AG09309 (cell line): ENCODE measurements around the gene CLEC2L.
"Not testable (repeated sequence)": the region's sequence is repeated elsewhere in the genome, so short reads cannot be mapped to it uniquely, and the experiment has no call there.

ENCODE experiments used
- DNase-seq: peaks from one replicate; pipeline ENCODE4 v3.0.0-alpha.2; 2010; ENCODE audit warnings: low read depth
- H3K4me3 ChIP-seq: 2 replicates; pipeline ENCODE4 v1.5.1; 2011; ENCODE audit warnings: mild to moderate bottlenecking, low read depth, low read length, moderate library complexity; ENCODE audit not compliant: control insufficient read depth
- TF ChIP-seq, protein P1 (sequence below): IDR thresholded peaks from 2 replicates; pipeline ENCODE4 v1.5.1; 2011; ENCODE audit warnings: mild to moderate bottlenecking, low read depth, low read length, inconsistent platforms; ENCODE audit not compliant: insufficient read depth, control insufficient read depth; ENCODE audit errors: missing control alignments

Gene CLEC2L

DNA sequence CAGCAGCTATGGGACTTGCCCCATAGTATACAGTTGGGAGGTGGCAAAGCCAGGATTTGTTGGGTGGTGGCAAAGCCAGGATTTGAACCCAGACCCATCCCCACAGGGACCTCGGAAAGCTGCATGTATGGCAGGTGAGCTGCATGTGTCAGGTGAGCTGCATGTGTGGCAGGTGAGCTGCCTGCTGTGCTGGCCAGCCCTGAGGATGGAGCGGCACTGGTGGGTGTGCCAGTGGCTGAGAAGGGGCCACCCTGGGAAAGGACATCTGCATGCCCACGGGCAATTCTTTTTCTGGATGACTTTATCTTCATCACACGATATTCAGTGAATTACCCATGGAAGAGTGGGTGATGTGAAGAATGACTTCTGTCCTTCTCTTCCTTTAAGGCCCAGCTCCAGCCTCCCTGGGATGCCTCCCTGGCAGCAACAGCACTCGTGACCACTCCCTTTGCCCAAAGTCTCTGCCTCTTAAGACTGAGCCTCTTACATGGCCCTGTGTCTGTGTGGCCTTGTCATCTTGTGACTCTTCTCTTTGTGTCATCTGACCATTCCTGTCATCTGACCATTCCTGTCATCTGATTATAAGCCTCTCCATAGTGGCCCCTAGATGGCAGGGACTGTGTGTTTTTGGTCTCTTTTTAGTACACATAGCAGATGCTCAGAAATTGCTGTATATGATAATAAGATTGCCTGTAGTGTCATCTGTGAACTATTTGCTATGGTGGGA lies 25.0 kb downstream of the CLEC2L start:
- DNase-seq: no peak
- TF ChIP-seq, protein P1, sequence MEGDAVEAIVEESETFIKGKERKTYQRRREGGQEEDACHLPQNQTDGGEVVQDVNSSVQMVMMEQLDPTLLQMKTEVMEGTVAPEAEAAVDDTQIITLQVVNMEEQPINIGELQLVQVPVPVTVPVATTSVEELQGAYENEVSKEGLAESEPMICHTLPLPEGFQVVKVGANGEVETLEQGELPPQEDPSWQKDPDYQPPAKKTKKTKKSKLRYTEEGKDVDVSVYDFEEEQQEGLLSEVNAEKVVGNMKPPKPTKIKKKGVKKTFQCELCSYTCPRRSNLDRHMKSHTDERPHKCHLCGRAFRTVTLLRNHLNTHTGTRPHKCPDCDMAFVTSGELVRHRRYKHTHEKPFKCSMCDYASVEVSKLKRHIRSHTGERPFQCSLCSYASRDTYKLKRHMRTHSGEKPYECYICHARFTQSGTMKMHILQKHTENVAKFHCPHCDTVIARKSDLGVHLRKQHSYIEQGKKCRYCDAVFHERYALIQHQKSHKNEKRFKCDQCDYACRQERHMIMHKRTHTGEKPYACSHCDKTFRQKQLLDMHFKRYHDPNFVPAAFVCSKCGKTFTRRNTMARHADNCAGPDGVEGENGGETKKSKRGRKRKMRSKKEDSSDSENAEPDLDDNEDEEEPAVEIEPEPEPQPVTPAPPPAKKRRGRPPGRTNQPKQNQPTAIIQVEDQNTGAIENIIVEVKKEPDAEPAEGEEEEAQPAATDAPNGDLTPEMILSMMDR: no peak
- H3K4me3 ChIP-seq: no peak overlapping the region

DNA sequence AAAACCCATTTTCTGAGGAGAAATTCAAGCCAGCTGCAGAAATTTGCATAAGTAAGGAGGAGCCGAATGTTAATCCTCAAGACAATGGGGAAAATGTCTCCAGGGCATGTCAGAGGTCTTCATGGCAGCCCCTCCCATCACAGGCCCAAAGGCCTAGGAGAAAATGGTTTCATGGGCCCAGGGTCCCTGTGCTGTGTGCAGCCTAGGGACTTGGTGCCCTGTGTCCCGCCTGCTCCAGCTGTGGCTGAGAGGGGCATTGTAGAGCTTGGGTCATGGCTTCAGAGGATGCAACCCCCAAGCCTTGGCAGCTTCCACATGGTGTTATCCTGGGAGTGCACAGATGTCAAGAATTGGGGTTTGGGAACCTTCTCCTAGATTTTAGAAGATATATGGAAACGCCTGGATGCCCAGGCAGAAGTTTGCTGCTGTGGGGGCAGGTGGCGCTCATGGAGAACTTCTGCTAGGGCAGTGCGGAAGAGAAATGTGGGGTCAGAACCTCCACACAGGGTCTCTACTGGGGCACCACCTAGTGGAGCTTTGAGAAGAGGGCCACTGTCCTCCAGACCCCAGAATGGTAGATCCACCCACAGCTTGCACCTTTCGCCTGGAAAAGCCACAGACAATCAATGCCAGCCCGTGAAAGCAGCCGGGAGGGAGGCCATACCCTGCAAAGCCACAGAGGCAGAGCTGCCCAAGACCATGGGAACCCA lies 30.7 kb downstream of the CLEC2L start:
- not testable (repeated sequence) for DNase-seq, H3K4me3 ChIP-seq

DNA sequence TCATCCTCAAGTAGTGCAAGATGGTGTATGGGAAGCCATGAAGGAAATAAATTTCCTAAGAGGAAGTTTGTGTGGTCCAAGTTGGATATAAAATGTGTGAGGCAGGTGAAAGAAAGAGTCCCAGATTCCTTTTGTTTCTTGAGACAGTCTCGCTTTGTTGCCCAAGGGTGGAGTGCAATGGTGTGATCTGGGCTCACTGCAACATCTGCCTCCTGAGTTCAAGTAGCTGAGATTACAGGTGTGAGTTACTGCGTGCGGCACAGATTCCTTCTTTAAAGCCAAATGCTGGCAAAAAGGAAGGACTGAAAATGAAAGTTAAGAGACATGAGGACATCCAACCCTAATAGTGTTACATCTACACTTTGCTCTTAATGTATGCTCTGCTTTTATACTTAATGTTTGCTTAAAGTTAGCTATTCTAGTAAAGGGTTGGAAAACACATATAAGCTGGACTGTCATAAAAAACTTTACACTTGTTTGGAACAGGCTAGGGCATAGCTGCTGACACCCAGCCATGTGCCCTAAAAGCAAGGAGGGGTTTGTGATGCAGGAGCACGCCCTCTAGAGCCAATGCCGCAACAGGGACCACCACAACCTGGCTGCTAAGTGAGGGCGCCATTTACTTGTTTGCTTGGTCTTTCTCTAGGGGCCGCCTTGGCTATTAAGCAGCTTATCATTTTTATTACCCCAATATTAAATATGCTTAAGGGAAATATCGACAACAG lies 34.5 kb downstream of the CLEC2L start:
- TF ChIP-seq, protein P1: no peak
- no peak for DNase-seq
- no peak overlapping the region for H3K4me3 ChIP-seq

DNA sequence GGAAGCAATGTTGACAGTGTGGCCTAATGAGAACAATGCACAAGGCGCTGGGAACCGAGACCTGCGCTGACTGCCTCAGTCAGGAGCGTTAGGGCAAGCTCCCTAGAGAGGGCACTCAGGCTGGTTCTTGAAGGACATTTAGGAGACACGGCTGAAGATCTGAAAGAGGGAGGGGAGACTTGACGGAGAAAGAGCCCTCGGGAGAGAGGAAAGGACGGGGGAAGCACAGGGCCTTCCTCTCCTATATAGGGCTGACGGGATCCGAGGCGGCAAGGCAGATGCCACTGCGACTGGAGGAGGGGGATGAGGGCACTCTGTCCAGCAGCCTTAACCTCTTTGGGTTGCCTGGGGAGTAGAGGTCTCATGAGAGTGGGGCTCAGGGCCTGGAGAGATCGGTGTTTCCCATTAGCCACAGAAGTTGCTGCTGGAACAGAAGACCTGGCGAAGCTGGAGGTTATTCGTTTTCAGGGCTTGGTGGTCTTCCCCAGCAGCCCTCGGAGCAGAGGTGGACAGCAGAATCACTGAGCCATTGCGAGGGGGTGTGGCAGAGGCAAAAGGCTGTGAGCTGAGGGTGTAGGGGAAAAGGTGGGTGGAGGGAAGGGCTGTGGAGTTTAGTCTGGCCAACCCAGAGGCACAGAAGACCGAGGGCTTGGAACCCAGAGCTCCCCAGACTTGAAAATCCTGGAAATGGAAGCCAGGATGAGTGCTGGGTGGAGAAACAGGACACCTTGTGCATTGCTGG lies 36.0 kb downstream of the CLEC2L start:
- TF ChIP-seq, protein P1: no peak
- H3K4me3 ChIP-seq: no peak overlapping the region
- DNase-seq: no peak

DNA sequence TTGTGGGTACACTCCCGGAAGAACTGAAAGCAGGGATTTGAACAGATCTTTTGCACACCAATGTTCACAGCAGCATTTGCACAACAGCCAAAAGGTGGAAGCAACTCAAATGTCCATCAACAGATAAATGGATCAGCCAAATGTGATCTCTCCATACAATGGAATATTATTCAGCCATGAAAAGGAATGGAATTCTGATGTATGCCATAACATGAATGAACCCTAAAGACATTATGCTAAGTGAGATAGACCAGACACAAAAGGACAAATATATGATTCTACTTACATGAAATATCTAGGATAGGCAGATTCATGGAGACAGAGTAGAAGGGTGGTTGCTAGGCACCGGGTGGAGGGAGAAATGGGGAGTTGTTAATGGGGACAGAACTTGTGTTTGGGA lies 36.7 kb downstream of the CLEC2L start:
- no peak overlapping the region for H3K4me3 ChIP-seq
- DNase-seq: no peak
- TF ChIP-seq, protein P1: no peak

DNA sequence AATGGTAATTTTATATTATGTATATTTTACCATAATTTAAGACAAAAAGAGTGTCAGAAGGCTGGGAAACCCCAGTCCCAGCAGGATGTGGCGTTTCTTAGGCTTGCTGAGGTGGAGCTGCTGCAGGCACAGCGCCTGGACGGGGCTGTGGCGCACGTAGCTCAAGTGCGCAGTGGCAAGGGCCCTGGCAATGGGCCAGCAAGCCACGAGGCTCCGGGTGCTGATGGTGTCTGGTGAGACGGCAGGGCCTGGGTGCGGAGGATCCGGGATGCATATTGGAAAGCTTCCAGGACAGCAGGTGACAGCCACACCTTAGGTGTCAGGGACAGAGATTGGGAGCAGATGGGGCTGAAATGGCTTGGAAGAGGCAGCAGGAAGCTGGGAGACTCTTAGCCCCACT lies 37.2 kb downstream of the CLEC2L start:
- TF ChIP-seq, protein P1: no peak
- DNase-seq: no peak
- H3K4me3 ChIP-seq: no peak overlapping the region
